Adrenal gland (tissue), 12 donors: Measurements from ENCODE around the gene PIMREG. TPM values are rescaled to one million over a fixed set of nuclear protein-coding genes. Genes with fewer than 3 reads are reported as not detected.

Experiments used
- DNase-seq, 7 donors: peaks; one replicate each; pipeline ENCODE4 v3.0.0-alpha.2; 2019 to 2020
- H3K27ac ChIP-seq, 5 donors: fragments of 200-600 bp; sonication (generic) in 4 of 5; 1 replicate in 3 of 5; 2 replicates in 2 of 5; pipeline versions ENCODE4 v1.5.1 to v1.8.0; 2016 to 2020; ENCODE audit warnings: mild to moderate bottlenecking in 1 of 5
- H3K27me3 ChIP-seq: fragments of 200-600 bp; 2 replicates; pipeline ENCODE4 v1.8.0; 2021
- H3K36me3 ChIP-seq, 2 donors: fragments of 200-600 bp; replicated peaks in 1 of 2; 1 replicate in 1 of 2; 2 replicates in 1 of 2; pipeline versions ENCODE4 v1.5.1 to v1.8.0; 2018 to 2022
- H3K4me1 ChIP-seq, 2 donors: fragments of 200-600 bp; replicated peaks in 1 of 2; 1 replicate in 1 of 2; 2 replicates in 1 of 2; pipeline versions ENCODE4 v1.5.1 to v1.8.0; 2018 to 2021
- H3K4me3 ChIP-seq, 4 donors: fragments of 200-600 bp; sonication (generic) in 3 of 4; one replicate each; pipeline ENCODE4 v1.5.1; 2016 to 2018
- H3K9me3 ChIP-seq, 3 donors: fragments of 200-600 bp; sonication (generic) in 1 of 3; replicated peaks in 1 of 3; 1 replicate in 2 of 3; 2 replicates in 1 of 3; pipeline versions ENCODE4 v1.5.1 to v1.8.0; 2016 to 2021
- CTCF ChIP-seq, 6 experiments: fragments of 450-650 bp in 4 of 6; fragments of 200-600 bp in 2 of 6; sonication (generic) in 1 of 6; IDR thresholded peaks; 1 replicate in 5 of 6; 2 replicates in 1 of 6; pipeline versions ENCODE4 v1.5.1 to v1.8.0; 2016 to 2021; ENCODE audit warnings: antibody characterized with exemption in 6 of 6, mild to moderate bottlenecking in 2 of 6, moderate library complexity in 1 of 6
- POLR2A ChIP-seq, 2 donors: fragments of 450-650 bp; IDR thresholded peaks; one replicate each; pipeline ENCODE4 v1.6.1; 2017; ENCODE audit warnings: antibody characterized with exemption in 2 of 2, mild to moderate bottlenecking in 2 of 2, moderate library complexity in 1 of 2
- WGBS, 4 donors: extraction: QIAGEN DNeasy Blood & Tissue Kit in 2 of 4; methylation state at CpG; one replicate each; pipeline versions ENCODE4 v1.1.5 to v1.1.7; 2013 to 2017; 5-methylcytosine and 5-hydroxymethylcytosine counted together
- intact Hi-C, 2 donors: fragments of 100-400 bp; cut with DNase I; formaldehyde crosslinking; loops; one replicate each; pipeline versions ENCODE4 v1.14.1 to v1.15.0; 2022 to 2023
- polyA plus RNA-seq, 3 donors: library from polyadenylated mRNA; stranded (reverse); fragments of 200-250 nt in 2 of 3; fragments of 350-450 nt in 1 of 3; fragmentation: Illumina TruSeq in 1 of 3; extraction: RNeasy Lipid Tissue Mini Kit (QIAGEN cat#74804) in 1 of 3; gene quantifications; one replicate each; pipeline ENCODE4 v1.2.3, GENCODE V29; 2013 to 2014
- total RNA-seq, 9 donors: library from RNA; depleted of rRNA in 4 of 9; stranded (reverse); fragments of >200 nt in 4 of 9; fragments of 120-200 nt in 1 of 9; fragmentation: NEBNext Ultra II Directional in 1 of 9; extraction: Animal tissue kit (Norgen Biotek cat#: 25700) in 1 of 9; gene quantifications; one replicate each; pipeline versions ENCODE4 v1.1.0 to v1.2.4, GENCODE V29; 2013 to 2023
- donor health status: healthy with polysubstance abuse.
- donor health status: Bipolar disorder and iron deficiency.
- donor health status: DM: yes; HTN: yes; CAD: no.
- donor health status: DM: no; HTN: no; CAD: no.
- donor health status: DM: no; HTN: no; CAD: no.
- donor health status: DM: yes; HTN: yes; CAD: no.

Gene PIMREG
- total and polyA plus RNA-seq, 12 donors: 0.72 to 8.4 (median 2.5) TPM

GRCh38 chr17:6465206-6466003 is 21.1 kb downstream of the PIMREG start:
- DNase-seq: no peak
- Histone ChIP-seq H3K4me3 (no peak overlapping the region), H3K27me3 (no peaks in the 10 kb centered on the region), H3K4me1 (no peaks in the 10 kb centered on the region), H3K9me3 (no peaks in the 10 kb centered on the region), H3K36me3 (no peaks in the 10 kb centered on the region), H3K27ac (no peak overlapping the region)
- intact Hi-C loops: no loop called here
- TF ChIP-seq POLR2A (IDR thresholded peaks at IDR 0.05): no peak
- TF ChIP-seq CTCF (IDR thresholded peaks at IDR 0.05): no peak
- 83 to 89% (median 87%) methylated on average over 19 of the region's 19 CpGs for whole genome bisulfite sequencing, 4 donors

DNA sequence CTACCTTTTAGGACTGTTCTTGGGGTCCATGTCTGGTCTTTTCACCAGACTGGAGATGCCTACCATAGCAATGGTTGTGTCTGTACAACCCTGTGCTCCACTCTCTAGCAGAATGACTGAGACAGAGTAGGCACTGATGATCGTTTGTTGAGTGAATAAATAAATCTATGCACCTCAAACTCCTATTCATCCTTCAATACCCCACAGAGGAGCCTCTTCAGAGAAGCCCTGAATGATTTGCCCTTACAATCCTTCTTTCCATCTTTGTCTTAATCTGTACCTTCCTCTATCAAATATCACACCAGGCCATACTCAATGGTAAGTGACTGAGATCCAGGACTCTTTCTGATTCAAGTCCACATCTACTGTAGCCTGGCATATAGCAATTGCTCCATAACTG is 23.3 kb downstream of the PIMREG start:
- H3K36me3 ChIP-seq: no peaks in the 10 kb centered on the region
- intact Hi-C loops: no loop called here
- no peaks in the 10 kb centered on the region for H3K27me3 ChIP-seq
- no peak overlapping the region for H3K4me3 ChIP-seq
- DNase-seq: no peak
- no peaks in the 10 kb centered on the region for H3K9me3 ChIP-seq
- 77 to 92% (median 88%) methylated on average over 1 of the region's 1 CpG for WGBS, 4 donors
- H3K4me1 ChIP-seq: peaks cover 0 to 11% of the 10 kb centered on the region in 2 donors
- no peak overlapping the region for H3K27ac ChIP-seq
- TF ChIP-seq CTCF (IDR thresholded peaks at IDR 0.05) (no peak), POLR2A (IDR thresholded peaks at IDR 0.05) (no peak)

- Histone ChIP-seq H3K27ac (no peak overlapping the region), H3K4me1 (peaks cover 0 to 16% of the 10 kb centered on the region in 2 donors), H3K36me3 (no peaks in the 10 kb centered on the region), H3K4me3 (no peak overlapping the region), H3K9me3 (no peaks in the 10 kb centered on the region), H3K27me3 (no peaks in the 10 kb centered on the region)
- intact Hi-C loops: no loop called here
- TF ChIP-seq POLR2A (IDR thresholded peaks at IDR 0.05) (no peak), CTCF (IDR thresholded peaks at IDR 0.05) (no peak)
- DNase-seq: no peak
- 93 to 98% (median 93%) methylated on average over 9 to 23 of the region's 23 CpGs for WGBS, 4 donors
Measured at GRCh38 chr17:6468051-6468790, 24.0 kb downstream of the PIMREG start.

DNA sequence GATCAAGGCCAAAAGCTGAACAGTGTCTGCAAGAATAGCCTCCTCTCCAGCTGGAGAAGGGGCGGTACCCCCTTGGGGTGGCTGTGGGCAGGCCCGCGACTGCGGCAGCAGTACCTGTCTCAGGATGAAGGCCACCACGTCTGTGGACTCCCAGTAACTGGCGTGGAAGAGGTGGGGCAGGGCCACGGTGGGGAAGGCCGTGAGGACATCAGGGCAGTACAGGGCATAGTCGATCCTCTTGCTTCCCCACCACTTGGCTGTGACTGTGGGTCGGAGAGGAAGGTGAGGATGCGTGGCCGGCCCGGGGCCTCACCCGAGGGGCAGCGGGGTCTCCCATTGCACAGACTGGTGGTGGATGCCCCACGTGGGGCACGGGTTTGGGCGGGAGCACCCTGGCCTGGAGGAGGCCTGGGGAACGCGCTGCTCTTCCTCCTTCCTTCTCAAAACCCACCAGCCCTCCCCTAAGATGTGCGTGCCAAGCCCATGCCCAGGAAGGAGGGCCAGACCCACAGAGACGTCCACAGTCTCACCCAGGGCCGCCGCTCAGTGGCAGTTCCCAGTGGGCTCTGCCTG is 26.0 kb downstream of the PIMREG start:
- H3K4me3 ChIP-seq: no peak overlapping the region
- peaks cover 0 to 16% of the 10 kb centered on the region in 2 donors for H3K4me1 ChIP-seq
- H3K9me3 ChIP-seq: no peaks in the 10 kb centered on the region
- intact Hi-C loops: loop anchor here in 1 of 2 donors (10.0 kb wide), 2 partner anchors 85 to 165 kb away; partner anchors contain the start of gene PITPNM3
- no peak for TF ChIP-seq POLR2A (IDR thresholded peaks at IDR 0.05)
- no peak for TF ChIP-seq CTCF (IDR thresholded peaks at IDR 0.05)
- no peaks in the 10 kb centered on the region for H3K36me3 ChIP-seq
- H3K27me3 ChIP-seq: no peaks in the 10 kb centered on the region
- no peak for DNase-seq
- H3K27ac ChIP-seq: no peak overlapping the region
- 93 to 97% (median 94%) methylated on average over 6 to 24 of the region's 24 CpGs for WGBS, 4 donors
